Endothelial cell of coronary artery (primary cell): ENCODE measurements around the gene SLC39A1. TPM values are rescaled to one million over a fixed set of nuclear protein-coding genes. Genes with fewer than 3 reads are reported as not detected.

Experiments
- total RNA-seq: library from RNA; depleted of rRNA; stranded (reverse); fragments of >200 nt; gene quantifications from 2 replicates; pipeline ENCODE4 v1.2.3, GENCODE V29; 2014

Gene SLC39A1, protein sequence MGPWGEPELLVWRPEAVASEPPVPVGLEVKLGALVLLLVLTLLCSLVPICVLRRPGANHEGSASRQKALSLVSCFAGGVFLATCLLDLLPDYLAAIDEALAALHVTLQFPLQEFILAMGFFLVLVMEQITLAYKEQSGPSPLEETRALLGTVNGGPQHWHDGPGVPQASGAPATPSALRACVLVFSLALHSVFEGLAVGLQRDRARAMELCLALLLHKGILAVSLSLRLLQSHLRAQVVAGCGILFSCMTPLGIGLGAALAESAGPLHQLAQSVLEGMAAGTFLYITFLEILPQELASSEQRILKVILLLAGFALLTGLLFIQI
- total RNA-seq: 75.8 and 90.5 TPM in 2 replicates

DNA sequence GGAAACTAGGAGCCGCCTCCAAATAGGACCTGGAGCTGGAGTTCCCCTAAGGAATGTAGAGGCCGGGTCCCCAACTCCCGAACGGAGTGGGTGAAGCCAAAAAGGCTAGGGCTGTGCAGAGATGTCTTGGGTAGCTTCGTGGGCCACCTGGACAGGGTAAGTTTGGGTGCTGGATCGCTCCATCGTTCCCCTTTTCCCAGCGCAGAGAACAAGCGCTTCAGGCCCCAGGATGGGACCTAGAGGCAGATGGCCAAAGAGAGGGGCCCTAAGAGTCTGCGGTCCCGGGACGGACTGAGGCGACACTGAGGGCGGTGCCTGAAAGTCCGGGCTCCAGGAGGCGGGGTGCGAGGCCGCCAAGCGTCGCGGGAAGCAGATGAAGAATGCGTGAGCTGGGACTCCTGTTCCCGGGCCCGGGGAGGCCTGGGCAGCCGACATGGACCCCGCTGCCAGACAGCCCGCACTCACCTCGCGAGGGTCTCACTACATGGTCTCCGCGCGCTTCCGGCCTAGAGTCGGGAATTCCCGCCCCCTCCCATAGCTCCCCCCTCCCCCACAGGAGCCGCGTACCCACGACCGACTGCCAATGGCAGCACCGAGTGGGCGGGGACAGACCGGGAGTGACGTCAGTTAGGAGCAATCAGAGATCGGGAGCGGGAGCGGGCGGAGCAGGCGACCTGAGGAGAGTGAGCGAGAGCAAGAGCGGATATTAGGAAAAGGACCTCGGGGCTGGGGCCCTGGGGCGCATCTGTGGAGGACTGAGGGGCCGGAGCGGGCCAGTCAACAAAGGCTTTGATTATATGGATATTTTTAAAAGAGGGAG lies at the start of gene SLC39A1:
SLC39A1 (minus strand) TSS at position 508 of the 820 bp plus-strand sequence. CDS start 822 bp downstream, outside the sequence.

DNA sequence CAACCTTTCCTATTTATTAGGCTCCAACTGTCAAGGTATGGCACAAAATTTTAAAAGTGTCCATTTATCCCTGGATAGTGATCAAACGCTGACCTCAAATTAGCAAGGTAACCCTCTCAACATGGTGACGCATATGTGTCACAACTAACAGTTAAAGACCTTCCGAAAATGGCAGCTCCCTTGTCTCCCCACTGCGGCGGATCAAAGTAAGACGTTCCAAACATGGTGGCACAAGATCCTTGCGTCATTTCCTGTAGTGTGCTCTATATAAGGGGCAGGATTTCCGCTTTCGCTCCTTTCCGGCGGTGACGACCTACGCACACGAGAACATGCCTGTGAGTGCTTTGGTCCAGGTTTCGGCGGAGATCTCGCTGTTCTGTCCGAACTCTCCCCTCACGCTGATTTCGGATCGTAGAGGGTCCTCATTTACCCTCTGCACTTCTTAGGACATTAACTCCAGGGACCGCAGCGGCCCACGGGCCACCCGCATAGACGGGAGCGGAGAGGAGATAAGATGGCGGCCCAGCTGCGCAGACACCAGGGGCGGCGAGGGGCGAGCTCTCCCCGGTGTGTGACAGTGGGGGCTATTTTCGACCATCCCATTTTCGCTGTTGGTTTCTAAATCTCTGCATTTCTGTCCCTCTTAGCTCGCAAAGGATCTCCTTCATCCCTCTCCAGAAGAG lies 27.3 kb upstream of the SLC39A1 start, which contains the start of gene RPS27:
RPS27 (plus strand) TSS at position 295 of the 683 bp plus-strand sequence; CDS start at position 330, 35 bp downstream.

DNA sequence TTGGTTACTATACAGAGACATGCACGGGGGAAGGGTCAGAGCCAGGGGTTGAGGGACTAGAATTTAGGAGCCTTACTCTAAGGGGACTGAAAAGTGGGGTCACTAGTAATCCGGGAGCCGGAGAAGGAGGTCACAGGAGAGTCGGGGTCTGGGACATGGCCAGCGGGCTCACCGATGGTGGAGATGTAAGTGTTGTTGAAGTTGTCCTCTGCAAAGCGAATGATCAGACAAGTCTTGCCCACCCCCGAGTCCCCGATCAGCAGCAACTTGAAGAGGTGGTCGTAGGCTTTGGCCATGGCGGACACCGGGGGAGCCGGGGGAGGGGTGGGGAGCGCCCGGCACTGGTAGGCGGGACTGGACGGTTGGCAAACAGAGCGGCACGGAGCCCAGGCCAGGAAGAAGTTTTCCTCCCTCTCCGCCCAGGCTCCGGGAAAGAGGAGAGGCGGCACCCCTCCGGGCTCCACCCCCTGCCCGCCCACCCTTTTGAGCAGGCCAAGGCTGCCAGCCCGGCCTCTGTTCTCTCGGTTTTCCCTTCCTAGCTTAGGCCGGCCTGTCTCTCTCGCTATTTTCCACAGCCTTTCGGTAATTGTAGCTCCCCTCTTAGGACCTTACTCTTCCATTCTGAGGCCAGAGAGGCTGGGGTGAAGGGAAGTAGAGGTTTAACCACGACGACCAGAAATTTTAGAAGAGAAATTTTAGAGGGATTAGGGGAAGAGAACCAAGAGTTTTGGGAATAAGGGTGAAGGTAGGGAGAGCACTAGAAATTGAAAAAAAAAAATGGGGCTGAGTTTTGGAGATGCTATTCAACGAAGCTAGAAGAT lies 22.8 kb upstream of the SLC39A1 start, which contains the start of gene RAB13:
RAB13 (minus strand) TSS at position 399 of the 821 bp plus-strand sequence; CDS start at position 296, 103 bp downstream.

DNA sequence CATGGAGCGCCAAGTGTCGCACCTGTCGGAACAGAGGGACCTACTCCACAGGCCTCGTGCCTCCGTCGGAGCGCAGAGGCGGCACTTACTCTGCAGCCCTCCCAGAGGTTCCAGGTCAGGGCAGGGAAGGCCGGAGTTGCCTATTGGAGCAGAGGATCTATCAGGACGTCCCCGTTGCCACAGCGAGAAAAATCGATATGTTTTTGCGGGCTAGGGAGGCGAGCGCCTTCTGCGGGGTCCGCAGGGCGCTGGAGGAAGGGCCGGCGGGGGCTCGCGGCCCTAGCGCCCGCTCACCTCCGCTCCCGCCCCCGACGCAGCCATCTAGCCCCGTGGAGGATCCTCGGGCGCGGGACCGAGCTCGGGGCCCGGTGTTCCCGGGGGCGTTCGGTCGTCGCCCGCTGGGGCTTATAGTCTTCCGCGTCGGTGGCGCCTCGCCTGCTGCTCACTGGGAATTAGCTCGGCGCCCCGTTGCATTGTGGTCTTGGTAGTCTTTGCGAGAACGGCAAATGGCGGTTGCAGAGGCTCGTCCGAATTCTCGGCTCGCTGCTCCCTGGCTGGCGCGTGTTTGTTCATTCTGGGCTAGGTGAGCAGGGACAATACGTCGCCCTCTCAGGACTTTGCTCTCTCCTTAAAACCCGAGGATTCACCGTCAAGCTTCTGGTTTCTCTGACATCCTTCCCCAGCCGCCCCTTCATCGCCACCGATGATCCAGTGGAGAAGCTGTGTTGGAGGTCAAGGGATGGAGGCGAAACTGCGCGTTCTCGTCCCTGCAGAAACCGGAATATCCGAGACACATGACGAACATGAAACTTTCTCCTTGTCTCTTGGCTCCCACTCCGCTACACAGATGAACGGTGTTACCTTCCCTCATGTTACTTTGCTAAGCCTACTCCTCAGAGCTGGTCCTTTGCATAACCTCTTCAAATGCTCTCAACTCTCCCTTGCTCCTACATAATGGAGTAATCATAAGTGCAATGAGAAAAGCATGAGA lies 14.2 kb upstream of the SLC39A1 start, which contains the start of gene JTB:
JTB (minus strand) TSS at position 425 of the 991 bp plus-strand sequence; CDS start at position 3, 422 bp downstream.

DNA sequence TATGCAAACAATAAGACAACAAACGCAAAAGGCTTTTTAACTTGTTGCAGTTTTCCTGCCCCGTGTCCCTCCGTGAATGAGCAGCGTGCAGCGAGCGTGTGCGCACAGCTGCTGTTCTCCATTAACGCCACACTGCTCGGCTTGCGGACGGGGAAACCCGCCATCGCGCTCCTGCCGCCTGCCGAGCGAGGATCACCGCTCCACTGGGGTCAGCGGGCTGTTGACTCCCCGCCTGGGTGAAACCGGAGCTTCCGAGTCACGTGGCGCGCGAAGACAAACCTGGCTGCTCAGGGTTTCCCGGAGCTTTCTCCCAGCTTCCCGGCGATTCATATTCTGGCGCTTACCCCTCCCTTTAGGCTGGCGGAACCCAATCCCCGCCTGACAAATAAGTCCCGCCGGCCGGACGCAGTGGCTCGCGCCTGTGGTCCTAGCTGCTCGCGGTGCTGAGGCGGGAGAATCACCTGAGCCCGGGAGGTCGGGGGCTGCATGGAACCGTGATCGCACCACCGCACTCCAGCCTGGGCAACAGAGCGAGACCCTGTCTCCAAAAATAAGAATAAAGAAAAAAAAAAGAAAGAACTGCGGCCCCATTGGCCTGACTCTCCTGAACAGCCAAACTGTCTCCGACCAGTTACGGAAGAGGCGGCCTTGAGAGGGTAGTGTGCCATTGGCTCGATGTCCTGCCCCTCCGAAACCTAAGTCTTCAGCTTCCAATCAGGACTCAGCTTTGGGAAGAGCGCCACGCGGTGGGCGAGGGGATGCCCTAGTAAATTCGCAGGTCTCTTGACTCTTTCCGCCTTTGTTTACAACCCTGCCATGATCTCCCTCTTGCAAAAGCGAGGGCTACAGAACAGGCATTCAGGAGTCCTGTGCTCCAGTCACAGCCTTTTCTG lies 4.0 kb upstream of the SLC39A1 start, which contains the start of gene CREB3L4:
CREB3L4 (plus strand) TSS at position 796 of the 893 bp plus-strand sequence. CDS start 624 bp downstream, outside the sequence.

DNA sequence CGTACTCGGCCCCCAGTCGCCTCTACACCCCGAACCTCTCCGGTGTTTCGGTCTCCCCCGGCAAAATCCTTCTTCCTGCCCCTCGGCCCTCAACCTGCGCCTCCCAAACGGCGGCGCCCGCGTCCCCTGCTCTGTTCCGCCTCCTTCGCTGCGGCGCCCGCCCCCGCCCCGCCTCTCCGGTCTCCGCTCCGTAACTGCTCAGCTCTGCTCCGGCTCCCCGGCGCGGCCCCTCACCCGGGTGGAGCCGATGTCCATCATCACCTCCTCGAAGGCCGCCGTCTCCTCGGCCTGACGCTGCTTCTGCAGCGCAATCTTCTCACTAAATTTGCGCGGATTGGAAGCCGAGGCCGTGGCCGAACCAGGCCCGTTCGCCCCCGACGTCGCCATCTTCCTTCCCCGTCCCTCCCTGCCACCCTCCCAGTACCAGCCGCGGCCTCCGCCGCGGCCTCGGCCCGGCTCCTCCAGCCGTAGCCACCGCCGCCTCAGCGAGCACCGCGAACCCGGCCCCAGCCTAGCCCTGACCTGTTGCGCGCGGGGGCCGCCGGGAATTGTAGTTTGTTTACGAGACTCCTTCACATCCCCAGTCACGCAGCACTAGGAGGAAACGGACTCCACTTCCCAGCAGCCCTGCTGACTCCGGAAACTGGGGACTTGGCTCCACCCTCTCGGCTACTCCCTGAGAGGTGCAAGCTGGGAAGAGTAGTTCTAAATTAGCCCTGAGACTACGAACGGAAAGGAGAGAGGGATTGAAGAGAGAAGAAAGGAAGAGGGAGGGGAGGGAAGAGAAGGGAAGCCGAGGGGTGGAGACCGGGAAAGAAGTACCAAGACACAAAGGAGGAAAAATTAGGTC lies 5.0 kb downstream of the SLC39A1 start, which contains the start of gene CRTC2:
CRTC2 (minus strand) TSS at position 502 of the 850 bp plus-strand sequence; CDS start at position 387, 115 bp downstream.

DNA sequence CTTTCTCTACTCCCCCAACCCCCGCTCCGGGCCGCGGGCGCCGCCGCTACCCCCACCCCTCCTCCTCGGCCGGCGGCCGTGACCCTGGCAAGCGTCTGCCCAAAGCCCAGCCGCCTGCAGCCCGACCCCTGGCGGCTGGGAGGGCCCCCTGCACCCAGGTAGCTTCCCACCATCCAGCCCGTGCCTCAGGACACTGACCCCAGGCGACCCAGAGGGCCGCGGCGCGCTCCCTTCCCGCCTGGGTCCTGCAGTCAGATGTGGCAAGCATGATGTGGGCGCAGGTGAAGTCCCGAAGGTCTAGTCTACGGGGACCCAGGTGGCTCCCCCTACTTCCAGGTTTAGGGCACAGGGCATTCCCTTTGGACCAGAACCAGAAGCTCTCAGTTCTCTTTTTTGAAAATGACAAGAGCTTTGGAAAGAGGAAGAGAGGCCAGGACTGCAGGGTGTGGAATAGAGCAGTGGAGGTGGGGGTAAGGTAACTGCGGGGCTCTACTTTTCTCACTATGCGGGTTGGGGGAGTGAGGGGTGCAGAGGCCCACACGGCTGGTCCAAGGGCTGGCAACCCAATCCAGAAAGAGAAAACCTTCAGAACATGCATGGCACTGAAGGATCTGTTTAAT lies 16.6 kb downstream of the SLC39A1 start, which contains the start of gene DENND4B:
DENND4B (minus strand) TSS at position 97 of the 620 bp plus-strand sequence. CDS start 2,344 bp downstream, outside the sequence.

DNA sequence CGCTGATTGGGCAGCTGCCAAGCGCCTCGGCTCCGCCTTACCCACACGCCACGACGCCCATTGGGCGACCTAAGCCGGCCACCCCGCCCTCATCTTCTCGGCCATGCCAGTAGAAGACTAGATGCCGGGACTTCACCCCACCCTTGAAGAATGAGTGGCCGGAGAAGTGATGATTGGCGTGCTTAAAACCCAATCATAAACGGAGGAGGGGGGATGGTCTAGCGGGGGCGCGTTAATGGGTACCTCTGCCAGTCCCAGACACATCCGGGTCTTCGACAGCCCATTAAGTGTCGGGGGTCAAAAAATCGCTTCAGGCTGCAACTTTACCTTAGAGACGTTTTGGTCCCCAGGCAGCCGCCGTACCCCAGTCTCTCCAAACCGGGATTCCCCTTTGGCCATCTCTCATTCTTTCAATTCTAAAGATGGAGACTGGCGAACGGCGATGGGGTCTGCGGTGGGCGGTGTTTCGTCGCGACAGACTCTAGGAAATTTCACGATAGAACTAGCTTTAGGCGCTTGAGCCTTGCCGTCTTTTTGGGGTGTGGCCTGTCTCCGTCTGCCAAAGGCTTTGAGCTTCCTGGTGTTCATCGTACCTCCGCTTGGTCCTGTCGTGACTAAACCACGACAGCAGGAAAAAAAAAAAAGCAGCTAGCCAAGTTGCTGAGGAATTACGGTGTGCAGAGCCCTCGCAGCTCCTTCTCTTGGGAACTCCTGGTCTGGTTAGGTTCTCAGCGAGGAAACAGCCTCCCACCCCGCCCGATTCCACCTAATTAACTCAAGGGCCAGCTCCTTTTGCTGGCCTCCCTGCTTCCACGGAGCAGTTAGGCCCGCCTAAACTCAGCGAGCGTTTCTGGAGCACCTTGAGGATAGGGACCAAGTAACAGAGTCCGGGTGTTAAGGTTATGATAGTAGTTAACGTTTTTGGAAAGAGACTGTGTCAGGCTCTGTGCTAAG lies 40.1 kb downstream of the SLC39A1 start, which contains the start of gene GATAD2B:
GATAD2B (minus strand) TSS at position 1 of the 954 bp plus-strand sequence. CDS start 94,625 bp downstream, outside the sequence.

Other genes starting within 250 kb of the SLC39A1 start
- gene INTS3, start 235.5 kb downstream of the SLC39A1 start, total RNA-seq: 23.7 and 38.2 TPM in 2 replicates
- 11.4 and 14.7 TPM in 2 replicates for gene SLC27A3, start 188.1 kb downstream of the SLC39A1 start, total RNA-seq
- 3.7 and 5.3 TPM in 2 replicates for gene GATAD2B, start 40.6 kb downstream of the SLC39A1 start, total RNA-seq
- gene DENND4B, start 16.8 kb downstream of the SLC39A1 start, total RNA-seq: 11.0 and 20.4 TPM in 2 replicates
- gene CRTC2, start 4.9 kb downstream of the SLC39A1 start, total RNA-seq: 3.6 and 5.8 TPM in 2 replicates
- 5.9 and 6.2 TPM in 2 replicates for gene CREB3L4, start 4.4 kb upstream of the SLC39A1 start, total RNA-seq
- gene JTB, start 14.1 kb upstream of the SLC39A1 start, total RNA-seq: 87.4 and 92.9 TPM in 2 replicates
- gene RAB13, start 22.8 kb upstream of the SLC39A1 start, total RNA-seq: 52.6 and 58.5 TPM in 2 replicates
- 1,400 and 1,678 TPM in 2 replicates for gene RPS27, start 27.2 kb upstream of the SLC39A1 start, total RNA-seq
- 0.09 TPM in 2 replicates for gene NUP210L, start 191.5 kb upstream of the SLC39A1 start, total RNA-seq
- 812 and 978 TPM in 2 replicates for gene TPM3, start 228.6 kb upstream of the SLC39A1 start, total RNA-seq
- not detected in 2 replicates for gene CFAP141, start 242.8 kb upstream of the SLC39A1 start, total RNA-seq